ENCODE data around the gene OXLD1. TPM values are rescaled to one million over a fixed set of nuclear protein-coding genes. Genes with fewer than 3 reads are reported as not detected.

OXLD1 gene
- polyA plus RNA-seq, 1 donor, result 12.7 TPM

DNA sequence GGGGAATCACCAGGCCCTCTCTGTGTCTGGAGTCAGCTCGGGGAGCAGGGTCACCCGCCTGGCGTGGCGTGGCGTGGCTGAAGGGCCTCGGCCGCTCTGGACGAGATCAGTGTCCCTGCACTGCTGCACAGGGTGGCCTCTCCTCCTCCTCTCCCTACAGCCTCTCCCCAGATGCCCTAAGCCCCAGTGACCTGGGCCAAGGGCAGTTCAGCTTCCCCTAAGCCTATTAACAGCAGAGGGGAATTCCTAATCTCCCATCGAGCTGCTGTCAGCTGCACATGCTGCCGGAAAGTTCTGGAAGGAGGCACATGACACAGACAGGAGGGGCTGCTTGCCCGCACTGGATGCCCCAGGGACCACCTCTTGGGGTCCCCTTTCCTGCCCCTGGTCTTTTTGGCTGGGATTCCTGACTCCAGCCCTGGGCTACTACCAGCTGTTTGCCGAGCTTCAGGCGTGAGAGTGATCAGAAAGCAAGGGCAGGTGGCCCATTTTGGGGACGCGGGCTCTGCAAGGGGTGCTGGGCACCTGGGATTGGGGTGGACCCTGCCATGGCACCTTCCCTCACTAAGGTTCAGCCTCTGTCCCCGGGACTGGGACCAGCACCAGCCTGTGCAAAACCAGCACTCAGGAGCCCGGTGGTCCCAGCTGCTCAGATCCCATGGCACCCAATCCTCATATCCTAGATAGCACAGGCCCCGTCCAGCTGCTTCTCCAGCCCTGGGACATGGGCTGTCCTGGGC is 10.9 kb downstream of the OXLD1 start:
- DNase-seq, result no peak

DNA sequence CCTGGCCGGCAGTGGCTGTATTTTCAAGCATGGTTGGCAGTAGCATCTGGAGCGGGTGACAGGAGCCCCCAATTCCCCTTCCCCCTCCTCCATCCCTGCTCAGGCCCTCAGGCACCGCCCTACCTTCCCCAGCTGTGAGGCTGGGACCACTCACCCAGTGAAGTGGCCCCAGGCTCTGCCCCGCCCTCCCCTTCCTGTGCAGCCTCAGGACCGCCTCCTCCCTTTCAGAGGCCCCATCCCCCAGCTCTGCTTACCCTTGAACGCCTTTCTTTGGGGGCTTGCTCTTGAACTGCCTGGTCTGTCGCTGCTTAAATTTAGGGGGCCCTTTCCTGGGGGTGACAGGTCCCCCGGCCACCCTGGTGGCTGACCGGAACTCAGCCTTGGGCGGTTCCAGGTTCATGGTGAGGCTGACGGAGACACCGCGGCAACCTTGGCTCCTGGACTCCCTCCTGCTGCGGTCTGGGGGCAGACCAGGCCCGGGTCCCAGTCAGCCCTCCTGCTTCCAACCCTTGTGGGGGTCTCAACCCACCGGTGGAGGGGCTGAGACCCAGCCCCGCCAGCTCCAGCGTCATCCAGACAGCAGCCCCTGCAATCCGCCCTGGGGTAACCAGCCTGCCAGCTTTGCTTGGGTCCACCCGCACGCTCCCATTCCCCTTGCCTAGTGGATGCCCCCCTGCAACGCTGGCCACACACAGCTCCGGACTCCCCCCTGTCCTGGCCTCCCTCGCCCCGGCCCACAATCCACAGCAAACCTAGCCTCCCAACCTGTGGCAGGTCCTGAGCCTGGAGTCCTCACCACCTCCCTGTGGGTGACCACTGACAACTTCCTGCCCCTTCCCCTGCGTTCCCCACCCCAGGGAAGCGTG is 13.3 kb downstream of the OXLD1 start:
- peak; percentile 54 for DNase-seq

DNA sequence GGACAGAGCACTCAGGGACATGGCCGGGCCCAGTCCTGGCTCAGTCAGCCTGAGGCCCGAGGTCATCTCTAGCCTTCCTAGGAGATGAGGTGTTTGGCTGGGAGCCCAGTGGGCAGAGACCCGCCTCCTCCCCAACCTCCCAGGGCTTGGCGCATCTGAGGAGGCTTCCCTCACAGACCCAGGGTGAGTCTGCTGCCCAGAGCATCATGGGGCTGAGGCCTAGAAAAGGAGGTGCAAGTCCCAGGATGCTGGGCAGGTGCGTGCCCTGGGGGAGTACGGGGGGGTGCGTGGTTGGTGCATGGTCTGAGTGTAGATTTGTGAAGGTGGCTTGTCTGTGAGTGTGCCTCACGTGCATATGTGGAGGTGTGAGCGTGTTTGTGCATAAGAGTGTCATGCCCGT is 14.7 kb downstream of the OXLD1 start:
- DNase-seq, result no peak

- DNase-seq, result no peak
Observed at GRCh38 chr17:81650951-81651350, 15.5 kb downstream of the OXLD1 start.

DNA sequence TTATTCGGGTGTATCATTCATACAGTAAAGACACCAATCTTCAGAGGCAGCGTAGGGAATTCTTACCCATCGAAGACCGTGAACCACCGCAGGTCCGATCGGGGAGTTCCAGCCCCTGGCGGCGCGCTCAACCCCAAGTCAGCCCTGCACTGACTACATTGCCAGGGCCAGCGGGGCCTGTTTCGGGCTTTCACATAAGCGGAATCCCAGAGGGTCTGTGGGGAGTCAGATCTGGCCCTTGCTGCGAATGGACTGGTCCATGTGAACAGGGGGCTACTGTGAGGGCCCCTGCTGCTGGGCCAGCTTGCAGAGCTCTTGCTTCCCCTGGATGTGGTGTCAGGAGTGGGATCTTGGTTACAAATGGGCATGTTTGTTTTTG is 17.7 kb downstream of the OXLD1 start:
- no peak for DNase-seq

- DNase-seq, result no peak
Observed at GRCh38 chr17:81648013-81648706, 18.2 kb downstream of the OXLD1 start.

GRCh38 chr17:81647640-81648012 is 18.8 kb downstream of the OXLD1 start:
- no peak for DNase-seq

GRCh38 chr17:81646869-81647600 is 19.4 kb downstream of the OXLD1 start:
- no peak for DNase-seq

GRCh38 chr17:81644976-81645952 is 21.1 kb downstream of the OXLD1 start:
- no peak for DNase-seq

- no peak for DNase-seq
Observed at GRCh38 chr17:81644496-81644895, 21.9 kb downstream of the OXLD1 start.

GRCh38 chr17:81641825-81642489 is 24.4 kb downstream of the OXLD1 start:
- DNase-seq, result no peak

DNA sequence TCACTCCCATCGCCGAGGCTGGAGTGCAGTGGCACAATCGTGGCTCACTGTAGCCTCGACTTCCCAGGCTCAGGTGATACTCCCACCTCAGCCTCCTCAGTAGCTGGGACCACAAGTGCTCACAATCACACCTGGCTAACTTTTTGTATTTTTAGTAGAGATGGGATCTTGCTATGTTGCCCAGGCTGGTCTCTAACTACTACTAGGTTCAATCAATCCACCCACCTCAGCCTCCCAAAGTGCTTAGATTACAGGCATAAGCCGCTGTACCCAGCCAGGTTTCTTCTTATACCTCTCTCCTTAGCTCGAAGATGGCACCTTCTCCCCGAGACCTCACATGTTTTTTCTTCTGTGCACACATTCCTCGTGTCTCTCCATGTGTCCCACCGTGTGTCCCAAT is 26.4 kb downstream of the OXLD1 start:
- no peak for DNase-seq

DNA sequence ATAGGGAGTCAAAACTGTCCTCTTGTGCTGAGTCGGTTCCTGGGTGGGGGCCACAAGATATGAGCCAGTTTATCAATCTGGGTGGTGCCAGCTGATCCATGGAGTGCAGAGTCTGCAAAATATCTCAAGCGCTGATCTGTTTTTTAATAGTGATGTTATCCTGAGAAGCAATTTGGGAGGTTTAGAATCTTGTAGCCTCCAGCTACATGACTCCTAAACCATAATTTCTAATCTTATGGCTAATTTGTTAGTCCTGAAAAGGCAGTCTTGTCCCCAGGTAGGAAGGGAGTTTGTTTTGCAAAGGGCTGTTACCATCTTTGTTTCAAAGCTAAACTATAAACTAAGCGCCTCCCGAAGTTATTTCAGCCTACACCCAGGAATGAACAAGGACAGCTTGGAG is 27.7 kb downstream of the OXLD1 start:
- no peak for DNase-seq

GRCh38 chr17:81636505-81637288 is 29.7 kb downstream of the OXLD1 start, which contains the start of the genes NPLOC4 and TSPAN10:
Gene NPLOC4, minus strand, starts transcription at chr17:81637112. Its CDS starts 182 bp downstream, at chr17:81636930.
Gene TSPAN10, plus strand, starts transcription at chr17:81637196. Its CDS starts 5,217 bp downstream, at chr17:81642413.
- DNase-seq, result peak; percentile 86

- DNase-seq, result no peak
Observed at GRCh38 chr17:81635973-81636504, 30.4 kb downstream of the OXLD1 start.

DNA sequence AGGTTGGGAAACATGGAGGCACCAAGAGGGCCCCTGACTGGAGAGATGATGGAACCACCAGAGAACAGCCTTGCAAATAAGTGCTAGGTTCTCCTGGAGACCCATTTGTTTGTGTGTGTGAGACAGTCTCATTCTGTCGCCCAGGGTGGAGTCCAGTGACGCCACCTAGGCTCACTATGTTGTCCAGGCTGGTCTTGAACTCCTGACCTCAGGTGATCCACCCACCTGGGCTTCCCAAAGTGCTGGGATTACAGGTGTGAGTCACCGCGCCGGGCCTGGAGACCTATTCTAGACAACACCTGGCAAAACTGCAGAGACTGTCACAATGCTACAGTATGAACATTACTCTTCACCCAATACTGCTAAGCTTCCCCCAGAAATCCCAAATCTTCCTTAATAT is 31.0 kb downstream of the OXLD1 start:
- DNase-seq, result no peak

DNA sequence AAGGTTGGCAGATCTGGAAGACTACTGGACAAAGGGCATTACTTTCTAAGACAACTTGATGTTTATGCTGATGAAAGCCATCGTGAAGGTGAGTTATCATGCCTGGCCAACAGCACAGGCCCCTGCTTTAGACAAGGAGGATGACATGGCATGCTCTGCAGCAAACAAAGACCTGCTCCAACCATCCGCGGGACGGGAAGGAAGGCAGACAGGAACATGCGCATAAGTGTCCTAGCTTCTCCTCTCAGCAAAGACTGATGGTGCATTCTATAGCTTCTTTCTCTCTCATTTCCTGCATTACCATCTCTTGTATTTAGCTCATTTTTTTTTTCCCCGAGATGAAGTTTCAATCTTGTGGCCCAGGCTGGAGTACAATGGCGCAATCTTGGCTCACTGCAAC is 34.9 kb downstream of the OXLD1 start:
- DNase-seq, result no peak

GRCh38 chr17:81630274-81630673 is 36.1 kb downstream of the OXLD1 start:
- no peak for DNase-seq
